Fibroblast of pulmonary artery (primary cell): Measurements from ENCODE around the gene LCAT.

Experiments
- DNase-seq: peaks from one replicate; pipeline ENCODE4 v3.0.0-alpha.2; 2010; ENCODE audit warnings: low read depth
- H3K4me3 ChIP-seq: replicated peaks from 2 replicates; pipeline ENCODE4 v1.5.1; 2011; ENCODE audit warnings: low read depth, mild to moderate bottlenecking, control low read depth, low read length, moderate library complexity
- TF ChIP-seq, protein P1 (sequence below): IDR thresholded peaks from 2 replicates; pipeline ENCODE4 v1.5.1; 2011; ENCODE audit warnings: mild to moderate bottlenecking, control low read depth, low read length, inconsistent platforms; ENCODE audit errors: missing control alignments

LCAT gene

DNA sequence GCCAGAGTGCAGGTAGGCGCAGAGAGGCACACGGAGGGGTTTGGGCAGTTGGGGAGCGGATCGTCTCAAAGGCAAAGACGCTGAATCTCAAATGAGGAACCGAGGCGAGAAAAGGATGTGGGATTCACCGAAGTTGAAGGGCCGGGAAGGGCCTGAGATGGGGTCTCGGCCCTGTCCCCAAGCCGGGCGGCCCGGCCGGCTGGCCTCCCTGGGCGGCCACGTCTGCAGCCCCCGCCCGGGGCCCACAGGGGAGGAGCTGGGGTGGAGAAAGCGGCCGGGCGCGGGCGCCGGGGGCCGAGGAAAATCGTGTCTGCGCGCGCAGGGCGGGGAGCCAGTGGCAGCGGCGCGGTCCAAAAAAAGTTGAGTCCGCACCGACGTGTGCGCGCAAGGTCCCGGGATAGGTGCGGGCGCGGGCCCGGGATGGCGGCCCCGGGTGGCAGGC lies 24.1 kb upstream of the LCAT start:
- DNase-seq = peak; percentile 32
- H3K4me3 ChIP-seq = peak overlapping the region; percentile 72
- TF ChIP-seq, protein P1, sequence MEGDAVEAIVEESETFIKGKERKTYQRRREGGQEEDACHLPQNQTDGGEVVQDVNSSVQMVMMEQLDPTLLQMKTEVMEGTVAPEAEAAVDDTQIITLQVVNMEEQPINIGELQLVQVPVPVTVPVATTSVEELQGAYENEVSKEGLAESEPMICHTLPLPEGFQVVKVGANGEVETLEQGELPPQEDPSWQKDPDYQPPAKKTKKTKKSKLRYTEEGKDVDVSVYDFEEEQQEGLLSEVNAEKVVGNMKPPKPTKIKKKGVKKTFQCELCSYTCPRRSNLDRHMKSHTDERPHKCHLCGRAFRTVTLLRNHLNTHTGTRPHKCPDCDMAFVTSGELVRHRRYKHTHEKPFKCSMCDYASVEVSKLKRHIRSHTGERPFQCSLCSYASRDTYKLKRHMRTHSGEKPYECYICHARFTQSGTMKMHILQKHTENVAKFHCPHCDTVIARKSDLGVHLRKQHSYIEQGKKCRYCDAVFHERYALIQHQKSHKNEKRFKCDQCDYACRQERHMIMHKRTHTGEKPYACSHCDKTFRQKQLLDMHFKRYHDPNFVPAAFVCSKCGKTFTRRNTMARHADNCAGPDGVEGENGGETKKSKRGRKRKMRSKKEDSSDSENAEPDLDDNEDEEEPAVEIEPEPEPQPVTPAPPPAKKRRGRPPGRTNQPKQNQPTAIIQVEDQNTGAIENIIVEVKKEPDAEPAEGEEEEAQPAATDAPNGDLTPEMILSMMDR = no peak

DNA sequence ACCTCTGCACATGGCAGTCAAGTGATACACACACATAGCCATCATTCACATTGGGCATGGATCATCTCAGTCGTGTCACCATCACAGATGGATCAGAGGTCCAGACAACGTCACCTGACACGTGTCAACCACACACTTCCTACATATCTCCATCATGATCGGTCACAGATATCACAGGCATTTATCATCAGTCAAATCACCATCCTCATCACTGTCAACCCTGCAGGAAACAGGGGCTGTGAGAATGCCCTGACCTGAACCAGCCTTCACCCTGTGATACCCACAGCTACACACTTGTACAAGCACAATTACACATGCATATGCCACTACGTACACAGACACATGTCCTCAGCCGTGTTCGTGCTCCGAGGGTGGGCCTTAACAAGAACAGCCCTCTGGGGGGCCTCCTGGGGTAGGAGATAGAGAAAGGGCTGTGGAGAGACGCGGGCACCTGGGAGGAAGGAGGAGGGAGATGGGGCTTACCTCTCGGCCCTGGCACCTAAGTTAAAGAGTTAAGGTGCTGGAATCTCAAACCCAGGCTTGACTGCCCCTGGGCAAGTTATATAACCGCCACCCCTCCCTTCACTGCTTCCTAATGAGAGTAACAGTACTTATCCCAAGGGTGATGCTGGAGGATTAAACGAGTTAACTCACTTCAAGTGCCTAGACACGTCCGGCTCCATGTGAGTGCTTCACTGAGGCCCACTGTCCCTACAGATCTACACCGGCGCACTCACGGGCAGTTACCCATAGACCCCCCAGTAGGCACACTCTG lies 23.4 kb upstream of the LCAT start:
- peak overlapping the region; percentile 72 for H3K4me3 ChIP-seq
- TF ChIP-seq, protein P1 = no peak
- DNase-seq = no peak

DNA sequence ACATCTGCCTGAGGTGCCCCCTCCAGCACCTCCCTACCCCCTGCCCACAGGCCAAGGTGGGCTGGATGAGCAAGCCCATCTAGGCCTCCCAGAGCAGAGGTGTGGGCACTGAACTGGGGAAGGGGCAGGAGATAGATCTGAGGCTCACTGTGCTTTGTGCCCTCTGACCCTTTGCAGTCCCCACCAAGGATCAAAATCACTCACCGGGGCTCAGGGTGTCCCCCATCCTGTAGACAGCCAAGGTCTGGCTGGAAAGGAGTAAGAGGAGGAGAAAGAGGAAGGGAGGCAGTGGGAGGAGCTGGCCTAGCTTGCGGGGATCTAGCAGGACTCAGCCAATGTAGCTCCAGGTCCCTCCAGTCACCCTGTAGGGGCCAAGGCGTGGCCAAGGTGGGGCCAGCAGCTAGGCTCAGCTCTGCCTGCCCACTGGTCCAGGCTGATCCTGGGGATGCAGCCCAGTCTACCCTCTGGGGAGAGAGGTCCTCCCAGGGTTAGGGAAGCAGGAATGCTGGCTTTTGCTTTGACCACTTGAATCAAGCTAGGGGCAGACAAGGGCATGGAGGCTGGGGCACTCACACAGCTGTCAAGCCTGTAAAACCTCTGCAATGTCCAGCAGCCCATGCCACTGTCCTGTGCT lies 22.7 kb upstream of the LCAT start:
- peak overlapping the region; percentile 72 for H3K4me3 ChIP-seq
- peak; percentile 30 for DNase-seq
- TF ChIP-seq, protein P1 = no peak

DNA sequence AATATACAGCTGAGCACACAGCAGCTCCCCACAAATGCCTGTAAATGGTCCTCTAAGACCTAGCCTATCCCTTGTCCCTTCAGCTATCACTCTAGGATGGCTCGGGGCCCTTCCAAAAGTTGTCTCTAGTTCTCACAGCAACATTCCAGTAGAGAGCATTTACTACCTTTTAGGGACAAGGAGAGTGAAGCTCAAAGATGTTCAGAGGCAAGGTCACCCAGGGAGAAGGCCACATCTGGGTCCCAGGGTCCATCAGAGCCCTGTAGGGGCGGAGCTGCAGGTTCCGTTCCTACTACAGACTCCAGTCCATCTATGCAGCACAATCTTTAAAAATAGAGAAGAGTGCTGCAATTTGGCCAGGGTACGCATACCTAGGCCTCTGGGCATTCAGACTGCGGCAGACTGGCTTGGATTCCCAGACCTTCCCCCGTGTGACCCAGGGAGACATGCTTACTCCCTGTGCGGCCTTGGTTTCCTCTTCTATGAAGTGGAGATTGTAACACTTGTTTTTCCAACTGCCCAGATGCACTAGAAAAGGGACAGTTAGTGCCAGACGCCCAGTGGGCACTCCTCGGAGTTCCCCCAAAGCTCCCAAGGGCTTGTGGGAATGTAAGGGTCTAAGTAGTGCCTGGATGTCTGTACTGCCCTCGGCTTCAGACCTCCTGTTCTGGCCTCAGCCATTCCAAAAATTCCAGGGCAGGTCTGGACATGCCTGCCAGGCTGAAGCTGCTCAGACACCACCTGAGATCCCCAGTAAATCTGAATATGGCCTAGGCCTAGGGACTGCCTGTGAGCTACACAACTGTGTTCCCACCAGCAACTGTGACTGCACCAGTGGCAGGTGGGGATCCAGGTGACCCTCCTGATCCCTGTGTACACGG lies 22.0 kb upstream of the LCAT start:
- peak overlapping the region; percentile 72 for H3K4me3 ChIP-seq
- DNase-seq = no peak
- TF ChIP-seq, protein P1 = no peak

DNA sequence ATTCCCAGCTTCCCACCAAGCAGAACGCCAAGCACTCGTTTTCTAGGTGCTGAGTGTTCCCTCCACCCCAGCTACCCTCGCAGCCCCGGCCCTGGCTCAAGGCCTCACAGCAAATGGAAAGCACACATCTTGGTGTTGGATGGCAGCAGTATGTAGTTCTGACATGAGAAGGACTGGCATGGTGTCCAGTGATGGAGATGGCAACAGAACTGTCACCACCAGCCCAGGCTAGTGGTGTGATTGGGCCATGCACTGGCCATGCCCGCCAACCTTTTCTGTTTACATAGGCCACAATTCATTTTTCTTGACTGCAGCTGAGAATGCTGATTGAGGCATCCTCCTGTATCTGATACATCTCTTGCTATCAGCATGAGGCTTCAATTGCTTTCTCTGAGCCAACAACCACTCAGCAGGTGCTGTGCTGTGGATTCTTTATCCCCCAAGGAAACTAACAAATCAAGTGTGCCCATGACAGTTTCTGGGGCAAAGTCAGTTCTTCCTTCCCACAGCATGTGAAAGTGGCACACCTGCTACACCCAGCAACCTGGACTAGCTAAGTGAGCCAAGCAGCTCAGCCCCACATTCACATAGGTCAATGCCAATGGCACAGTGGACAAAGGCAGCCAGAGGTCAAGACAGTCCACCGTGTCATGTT lies 20.7 kb upstream of the LCAT start:
- TF ChIP-seq, protein P1 = no peak
- H3K4me3 ChIP-seq = no peak overlapping the region
- DNase-seq = no peak

DNA sequence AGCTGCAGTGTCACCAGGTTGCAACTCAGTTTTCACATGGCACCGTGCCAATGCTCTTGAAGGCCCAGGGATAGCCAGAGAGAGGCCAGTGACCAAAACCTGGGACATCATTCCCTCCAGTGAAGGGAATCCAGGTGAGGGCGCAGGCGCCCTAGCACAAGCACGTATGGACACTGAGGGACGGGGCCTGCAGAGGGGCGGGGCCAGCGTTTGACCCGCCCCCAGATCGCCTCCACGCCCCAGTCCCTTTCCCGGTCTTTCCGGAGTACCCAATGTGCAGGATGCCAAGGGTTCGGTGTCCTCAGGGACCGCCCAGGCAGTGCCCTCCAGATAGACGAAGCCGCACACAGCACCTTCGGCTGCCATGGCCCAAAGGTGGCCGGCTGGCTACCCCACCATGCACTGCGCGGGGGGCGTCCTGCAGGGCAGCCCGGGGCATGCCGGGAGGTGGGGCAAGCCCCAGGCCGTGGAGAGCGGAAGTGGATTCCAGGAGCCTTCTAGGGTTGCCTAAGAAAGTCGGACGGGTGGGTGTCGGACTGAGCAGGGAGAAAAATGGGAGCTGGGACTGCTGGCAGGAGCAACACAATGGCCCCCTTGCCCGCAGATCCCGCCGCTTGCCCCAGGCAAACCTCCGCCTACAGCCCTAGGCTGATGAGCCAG lies 19.9 kb upstream of the LCAT start:
- peak; percentile 15 for DNase-seq
- H3K4me3 ChIP-seq = no peak overlapping the region
- TF ChIP-seq, protein P1 = no peak
